Measurements from ENCODE around the gene TXK.
A peak's percentile ranks its signal among the peaks of the same experiment; 100 is the strongest.

Gene TXK

DNA sequence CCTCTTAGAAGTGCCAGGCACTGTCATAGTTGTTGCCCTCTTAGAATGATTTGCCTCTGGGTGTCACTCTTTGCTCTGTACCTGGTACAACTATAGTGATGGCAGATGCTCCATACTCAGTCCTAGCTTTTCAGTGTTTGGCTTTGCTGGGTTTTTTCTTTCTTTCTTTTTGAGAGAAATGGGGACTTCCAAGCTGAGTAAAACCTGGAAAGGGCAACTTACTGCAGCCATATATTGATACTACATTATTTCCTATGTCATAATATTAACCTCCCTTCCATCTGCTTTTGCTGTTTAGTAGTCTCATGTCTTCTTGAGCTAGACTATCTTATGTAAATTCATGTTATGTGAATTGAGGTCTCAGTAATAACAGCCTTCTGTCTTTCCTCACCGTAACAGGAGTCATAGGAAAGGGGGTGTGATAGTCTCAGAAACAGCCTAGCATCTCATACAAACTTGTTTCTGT lies 68.4 kb downstream of the TXK start:
- Mint-ChIP-seq H3K9me3 (peaks cover 4% of the 10 kb centered on the region), H3K27ac (peak overlapping the region; percentile 43), H3K4me3 (no peak overlapping the region), H3K4me1 (peaks cover 19% of the 10 kb centered on the region), H3K36me3 (peaks cover 54% of the 10 kb centered on the region)
- peak; percentile 94 for ATAC-seq
- DNase-seq (ENCODE audit: low spot score in 2 of 2), result no peak

DNA sequence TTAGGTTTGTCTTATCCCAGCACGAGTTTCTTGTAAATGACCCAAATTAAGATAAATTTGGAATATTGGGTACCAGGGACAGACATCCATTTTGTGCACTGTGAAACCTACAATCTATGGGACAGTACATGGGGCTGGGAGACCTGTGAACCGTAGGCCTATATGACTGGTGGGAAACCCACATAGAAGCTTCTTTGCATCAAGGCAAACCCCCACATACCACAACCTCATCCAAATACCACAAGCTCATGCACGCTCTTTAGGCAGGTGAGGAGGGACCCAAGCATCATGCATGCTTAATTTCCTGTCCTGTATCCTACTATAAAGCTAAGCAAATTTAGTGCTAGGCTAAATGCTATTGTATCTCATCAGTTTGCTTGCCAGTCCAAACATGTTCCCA lies 69.7 kb downstream of the TXK start:
- peak; percentile 61 for ATAC-seq
- DNase-seq (ENCODE audit: low spot score in 2 of 2), result no peak
- H3K4me1 Mint-ChIP-seq, result peaks cover 19% of the 10 kb centered on the region
- no peak overlapping the region for H3K27ac Mint-ChIP-seq
- peaks cover 42% of the 10 kb centered on the region for H3K36me3 Mint-ChIP-seq
- no peak overlapping the region for H3K4me3 Mint-ChIP-seq
- peaks cover 6% of the 10 kb centered on the region for H3K9me3 Mint-ChIP-seq

DNA sequence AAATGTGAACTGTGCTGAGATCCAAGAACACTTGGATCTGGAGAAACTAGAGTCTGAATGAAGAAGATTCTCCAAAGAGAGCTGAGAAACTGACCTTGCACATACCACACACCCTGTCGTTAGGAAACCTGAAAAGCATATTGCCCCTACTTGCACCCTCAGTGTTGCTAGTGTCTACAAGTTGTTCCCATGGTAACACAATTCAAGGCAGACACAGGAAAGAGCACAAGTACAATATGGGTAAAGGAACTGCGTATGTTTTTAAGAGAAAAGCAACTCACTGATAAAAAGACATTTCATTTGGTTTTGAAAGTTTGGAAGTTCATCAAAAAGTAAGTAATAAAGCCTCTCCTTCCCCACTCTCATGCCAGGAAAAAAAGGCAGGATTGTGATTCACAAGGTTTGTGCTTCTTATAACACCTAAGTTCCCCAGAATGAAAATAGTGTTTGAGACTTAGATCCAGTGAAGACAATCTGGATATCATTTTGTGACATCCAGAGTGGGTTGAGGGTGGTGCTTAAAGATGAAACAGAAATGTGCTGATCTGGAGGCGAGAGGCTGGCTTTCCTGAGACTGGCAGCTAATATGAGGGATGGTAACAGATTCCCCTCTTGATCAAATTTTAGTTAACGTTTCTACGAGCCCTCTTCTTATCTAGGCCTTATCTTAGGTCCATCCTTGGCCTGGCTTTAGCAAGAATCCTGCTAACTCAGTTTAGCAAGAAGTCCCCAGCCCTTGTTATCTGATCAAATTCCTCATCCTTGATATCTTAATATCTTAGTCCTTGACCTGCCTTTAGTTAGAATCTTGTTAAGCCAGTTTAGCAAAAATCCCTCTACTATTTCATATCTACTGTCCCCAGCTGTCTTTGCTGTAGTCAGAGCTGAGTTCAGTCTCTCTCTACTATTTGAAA lies 75.2 kb downstream of the TXK start:
- Mint-ChIP-seq H3K27ac (no peak overlapping the region), H3K4me1 (peaks cover 6% of the 10 kb centered on the region), H3K36me3 (peaks cover 3% of the 10 kb centered on the region), H3K9me3 (peaks cover 6% of the 10 kb centered on the region), H3K4me3 (no peak overlapping the region)
- no peak for ATAC-seq
- DNase-seq (ENCODE audit: low spot score in 2 of 2), result no peak

DNA sequence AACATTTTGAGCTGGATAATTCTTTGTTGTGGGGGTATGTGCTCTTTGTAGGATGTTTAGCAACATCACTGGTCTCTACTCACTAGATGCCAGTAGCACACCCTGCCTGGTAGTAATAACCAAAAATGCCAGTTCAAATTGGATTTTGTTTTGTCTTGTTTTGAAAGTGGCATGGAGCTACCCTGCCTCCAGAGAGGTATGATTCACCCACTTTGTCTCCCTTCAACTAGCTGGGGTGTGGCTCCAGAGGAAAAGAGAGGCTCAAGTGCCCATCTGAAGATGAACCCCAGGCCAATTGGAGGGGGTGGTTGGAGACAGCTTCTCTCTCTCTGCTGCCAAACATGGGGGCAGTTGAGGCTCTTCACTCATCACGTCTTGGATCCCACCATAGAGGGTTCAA lies 83.0 kb downstream of the TXK start:
- no peak overlapping the region for H3K27ac Mint-ChIP-seq
- no peak overlapping the region for H3K4me3 Mint-ChIP-seq
- H3K4me1 Mint-ChIP-seq, result peaks cover 21% of the 10 kb centered on the region
- peaks cover 7% of the 10 kb centered on the region for H3K36me3 Mint-ChIP-seq
- DNase-seq (ENCODE audit: low spot score in 2 of 2) (no peak), ATAC-seq (no peak)
- no peaks in the 10 kb centered on the region for H3K9me3 Mint-ChIP-seq

DNA sequence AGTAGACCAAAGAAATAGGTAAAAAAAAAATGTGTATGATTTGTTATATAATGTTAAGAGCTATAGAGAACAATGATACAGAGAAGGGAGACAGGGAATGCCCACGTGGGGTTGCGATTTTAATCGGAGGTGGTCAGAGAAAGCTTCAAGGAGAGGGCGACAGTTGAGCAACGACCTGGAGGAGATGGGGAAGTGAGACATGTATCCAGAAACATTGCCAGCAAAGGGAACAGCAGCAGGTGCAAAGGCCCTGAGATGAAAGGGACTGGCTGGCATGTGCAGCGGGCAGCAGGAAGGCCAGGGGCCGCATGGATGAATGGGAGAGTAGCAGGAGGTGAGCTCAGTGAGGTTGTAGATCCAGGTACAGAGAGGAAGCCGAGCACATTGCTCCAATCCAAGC lies 84.6 kb downstream of the TXK start:
- Mint-ChIP-seq H3K4me1 (peaks cover 31% of the 10 kb centered on the region), H3K36me3 (peaks cover 7% of the 10 kb centered on the region), H3K9me3 (no peaks in the 10 kb centered on the region), H3K4me3 (no peak overlapping the region), H3K27ac (no peak overlapping the region)
- ATAC-seq (no peak), DNase-seq (ENCODE audit: low spot score in 2 of 2) (no peak)

DNA sequence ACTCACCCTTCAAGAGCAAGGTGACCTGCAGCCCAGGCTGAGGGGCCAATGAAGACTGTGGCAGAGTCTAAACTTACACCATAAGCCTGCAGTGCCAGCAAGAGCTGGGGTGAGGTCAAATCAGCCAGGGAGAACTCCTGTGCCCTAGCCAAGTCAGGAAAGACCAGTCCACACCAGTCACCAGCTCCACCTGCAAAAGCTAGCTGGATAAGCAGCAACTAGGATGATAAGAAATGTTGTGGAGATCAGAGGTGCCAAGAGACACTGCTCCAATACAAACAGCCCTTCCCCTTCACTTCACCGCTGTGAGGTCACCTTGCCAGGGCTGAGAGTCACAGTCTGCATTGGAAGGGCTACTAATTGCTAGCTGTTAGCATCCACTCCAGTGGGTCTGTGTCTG lies 86.2 kb downstream of the TXK start:
- no peak for DNase-seq (ENCODE audit: low spot score in 2 of 2)
- H3K9me3 Mint-ChIP-seq, result no peaks in the 10 kb centered on the region
- peaks cover 7% of the 10 kb centered on the region for H3K36me3 Mint-ChIP-seq
- H3K4me3 Mint-ChIP-seq, result no peak overlapping the region
- peaks cover 38% of the 10 kb centered on the region for H3K4me1 Mint-ChIP-seq
- H3K27ac Mint-ChIP-seq, result peak overlapping the region; percentile 21
- ATAC-seq, result no peak

DNA sequence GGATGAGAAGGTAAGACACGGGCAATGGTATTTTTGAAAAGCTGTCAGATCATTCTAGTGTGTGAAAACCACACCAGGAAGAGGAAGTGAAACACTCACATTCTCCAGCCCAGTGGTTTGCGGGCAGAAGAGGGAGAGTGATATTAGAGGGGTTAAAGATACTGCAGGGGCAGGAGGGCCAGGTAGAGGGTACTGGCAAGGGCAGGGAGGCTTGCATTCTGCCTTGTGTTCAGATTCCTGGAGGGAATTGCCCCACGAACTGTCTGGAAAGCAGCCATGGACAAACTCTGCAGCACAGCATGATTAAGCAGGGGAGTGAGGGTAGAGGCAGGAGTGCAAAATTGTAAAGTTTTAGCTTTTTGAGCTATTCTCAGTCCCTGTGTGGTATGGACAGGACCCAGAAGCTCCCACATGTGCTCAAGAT lies 86.6 kb downstream of the TXK start:
- peak overlapping the region; percentile 21 for H3K27ac Mint-ChIP-seq
- peak; percentile 96 for ATAC-seq
- H3K9me3 Mint-ChIP-seq, result no peaks in the 10 kb centered on the region
- peak overlapping the region; percentile 15 for H3K4me3 Mint-ChIP-seq
- H3K36me3 Mint-ChIP-seq, result peaks cover 7% of the 10 kb centered on the region
- DNase-seq (ENCODE audit: low spot score in 2 of 2), result peak; percentile 53 to 86
- H3K4me1 Mint-ChIP-seq, result peaks cover 43% of the 10 kb centered on the region

DNA sequence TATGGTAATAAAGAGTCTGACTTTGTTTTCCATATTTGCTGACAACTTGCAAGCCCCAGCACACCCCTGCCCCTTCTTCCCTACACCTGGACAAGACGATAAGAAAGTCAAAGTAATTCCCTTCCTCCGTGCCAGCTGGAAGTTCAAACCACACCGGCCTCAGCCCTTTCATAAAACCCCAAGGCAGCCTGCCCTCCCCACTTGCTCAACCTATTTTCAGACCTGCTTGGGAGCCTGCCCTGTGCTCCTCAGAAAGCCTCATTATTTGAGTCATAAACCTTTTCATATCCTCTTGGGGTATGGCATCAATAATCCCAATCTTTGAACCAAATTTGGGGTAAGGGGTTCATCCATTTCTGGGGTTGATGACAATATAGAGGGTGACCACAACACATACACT lies 88.0 kb downstream of the TXK start:
- Mint-ChIP-seq H3K4me1 (peaks cover 50% of the 10 kb centered on the region), H3K4me3 (peak overlapping the region; percentile 15), H3K27ac (no peak overlapping the region), H3K36me3 (peaks cover 7% of the 10 kb centered on the region), H3K9me3 (no peaks in the 10 kb centered on the region)
- peak; percentile 23 for ATAC-seq
- DNase-seq (ENCODE audit: low spot score in 2 of 2), result no peak

DNA sequence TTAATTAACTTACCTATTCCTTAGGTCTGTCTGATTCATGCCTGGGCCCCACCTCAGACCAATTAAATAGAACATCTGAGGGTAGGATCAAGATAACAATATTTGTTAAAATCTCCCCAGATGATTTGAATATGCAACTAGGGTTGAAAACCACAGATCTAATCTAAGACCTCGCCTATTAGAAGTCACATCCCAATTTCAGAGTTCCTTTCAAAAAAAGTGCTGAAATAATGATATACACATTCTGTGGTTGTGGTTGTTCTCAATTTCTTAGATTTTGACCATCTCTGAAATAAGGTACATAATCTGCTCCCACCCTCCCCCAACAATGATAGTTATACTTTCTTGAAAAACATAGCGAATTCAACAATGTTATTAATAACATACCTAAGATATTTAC lies 89.8 kb downstream of the TXK start:
- H3K4me3 Mint-ChIP-seq, result no peak overlapping the region
- ATAC-seq, result no peak
- DNase-seq (ENCODE audit: low spot score in 2 of 2), result no peak
- H3K4me1 Mint-ChIP-seq, result peaks cover 50% of the 10 kb centered on the region
- H3K27ac Mint-ChIP-seq, result no peak overlapping the region
- peaks cover 7% of the 10 kb centered on the region for H3K36me3 Mint-ChIP-seq
- no peaks in the 10 kb centered on the region for H3K9me3 Mint-ChIP-seq

DNA sequence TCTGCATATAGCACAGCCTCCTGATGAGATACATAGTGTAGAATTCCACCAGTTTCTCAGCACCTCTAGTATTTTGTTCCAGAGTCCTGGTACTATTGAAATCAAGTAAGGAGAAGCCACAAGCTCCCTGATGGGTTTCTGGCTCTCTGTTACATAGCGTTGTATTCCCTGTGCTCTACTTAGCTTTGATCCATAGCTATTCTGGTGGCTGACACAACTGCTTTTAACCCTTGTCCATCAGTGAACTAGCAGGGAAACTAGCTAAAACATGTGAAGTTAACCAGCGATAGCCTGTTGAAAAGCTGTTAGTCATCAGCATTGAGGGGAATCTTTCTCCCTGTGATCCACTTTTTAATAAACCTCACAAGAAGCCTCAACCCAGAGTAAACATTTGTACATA lies 90.5 kb downstream of the TXK start:
- H3K27ac Mint-ChIP-seq, result no peak overlapping the region
- DNase-seq (ENCODE audit: low spot score in 2 of 2) (no peak), ATAC-seq (no peak)
- H3K36me3 Mint-ChIP-seq, result peaks cover 7% of the 10 kb centered on the region
- peaks cover 50% of the 10 kb centered on the region for H3K4me1 Mint-ChIP-seq
- no peak overlapping the region for H3K4me3 Mint-ChIP-seq
- H3K9me3 Mint-ChIP-seq, result no peaks in the 10 kb centered on the region

DNA sequence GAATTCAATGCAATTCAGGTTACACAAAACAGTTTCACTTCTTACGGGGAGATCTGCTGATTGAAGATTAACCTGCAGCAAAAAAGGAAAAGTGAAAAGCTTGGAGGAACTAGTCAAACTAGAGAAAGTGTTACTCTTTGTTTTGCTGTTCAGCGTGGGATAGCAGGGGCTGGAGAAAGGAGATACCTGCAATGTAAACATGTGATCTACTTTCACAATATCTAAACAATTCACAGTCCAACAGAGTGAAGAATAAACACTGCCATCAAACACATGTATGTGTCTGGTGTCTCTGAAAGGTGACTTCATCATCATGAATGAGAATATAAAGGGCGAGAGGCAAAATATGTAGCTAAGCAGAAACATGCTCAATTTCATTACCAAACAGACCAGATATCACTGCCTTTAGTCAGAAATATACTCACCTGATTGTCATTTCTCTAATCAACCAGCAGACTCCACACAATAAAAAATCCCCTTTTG lies 91.0 kb downstream of the TXK start:
- H3K4me1 Mint-ChIP-seq, result peaks cover 48% of the 10 kb centered on the region
- DNase-seq (ENCODE audit: low spot score in 2 of 2), result no peak
- no peak overlapping the region for H3K27ac Mint-ChIP-seq
- no peaks in the 10 kb centered on the region for H3K9me3 Mint-ChIP-seq
- ATAC-seq, result no peak
- no peak overlapping the region for H3K4me3 Mint-ChIP-seq
- peaks cover 7% of the 10 kb centered on the region for H3K36me3 Mint-ChIP-seq

DNA sequence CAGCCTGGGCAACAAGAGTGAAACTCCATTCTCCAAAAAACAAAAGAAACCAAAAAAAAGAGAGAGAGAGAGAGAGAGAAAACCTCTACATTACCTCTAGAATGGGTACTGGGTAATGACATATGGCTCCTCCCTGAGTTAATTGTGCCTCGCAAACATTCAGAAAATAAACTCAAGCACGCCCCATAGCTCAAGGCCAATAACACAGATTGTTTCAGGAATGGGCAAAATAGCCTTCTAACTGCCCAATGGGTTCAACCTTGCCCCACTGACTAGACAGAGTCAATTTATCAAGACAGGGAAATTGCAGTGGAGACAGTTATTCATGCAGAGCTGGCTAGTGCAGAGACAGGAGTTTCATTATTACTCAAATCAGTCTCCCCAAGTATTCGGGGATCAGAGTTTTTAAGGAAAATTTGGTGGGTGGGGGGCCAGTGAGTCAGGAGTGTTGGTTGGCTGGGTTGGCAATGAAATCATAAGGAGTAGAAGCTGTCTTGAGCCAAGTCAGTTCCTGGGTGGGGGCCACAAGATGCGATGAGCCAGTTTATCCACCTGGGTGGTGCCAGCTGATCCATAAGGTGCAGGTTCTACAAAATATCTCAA lies 92.4 kb downstream of the TXK start:
- Mint-ChIP-seq H3K36me3 (peaks cover 2% of the 10 kb centered on the region), H3K4me3 (no peak overlapping the region), H3K9me3 (no peaks in the 10 kb centered on the region), H3K4me1 (peaks cover 36% of the 10 kb centered on the region), H3K27ac (no peak overlapping the region)
- DNase-seq (ENCODE audit: low spot score in 2 of 2) (no peak), ATAC-seq (no peak)

DNA sequence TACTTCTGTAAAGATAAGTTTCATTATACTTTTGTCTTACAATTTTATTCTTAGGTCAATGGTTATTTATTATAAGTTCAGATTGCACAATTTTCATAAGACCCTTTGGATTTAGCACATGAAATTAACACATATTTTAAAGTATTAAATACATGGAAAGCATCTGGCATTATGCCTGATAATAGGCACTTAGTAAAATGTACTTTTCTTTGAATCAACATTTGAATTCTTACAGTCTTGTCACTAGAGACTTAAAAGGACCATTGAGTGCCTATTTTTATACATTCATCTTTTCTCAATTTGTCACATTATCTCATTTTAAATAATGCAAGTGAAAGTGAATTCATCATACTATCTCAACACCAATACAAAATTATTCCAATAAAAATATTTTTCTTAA lies 94.5 kb downstream of the TXK start:
- Mint-ChIP-seq H3K9me3 (no peaks in the 10 kb centered on the region), H3K27ac (no peak overlapping the region), H3K4me1 (peaks cover 34% of the 10 kb centered on the region), H3K4me3 (no peak overlapping the region), H3K36me3 (peaks cover 6% of the 10 kb centered on the region)
- no peak for DNase-seq (ENCODE audit: low spot score in 2 of 2)
- no peak for ATAC-seq

DNA sequence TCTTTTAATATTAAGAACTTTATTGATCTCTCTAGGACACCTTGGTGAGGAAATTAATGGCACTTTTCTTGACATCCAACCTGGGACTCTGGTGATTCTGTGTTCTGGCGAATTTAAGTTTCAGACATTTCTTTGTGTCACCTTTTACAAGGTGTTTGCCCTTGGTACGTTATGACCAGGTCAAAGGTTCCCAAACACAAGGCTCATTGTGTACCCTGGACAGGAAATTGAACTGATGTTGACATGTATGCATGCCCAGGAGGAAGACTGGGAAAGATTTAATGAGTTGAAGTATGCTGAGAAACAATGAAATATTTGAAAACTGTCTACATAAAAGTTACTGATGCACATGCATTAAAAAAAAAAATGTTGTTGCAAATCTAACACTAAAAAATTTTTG lies 95.4 kb downstream of the TXK start:
- H3K4me3 Mint-ChIP-seq, result no peak overlapping the region
- ATAC-seq (no peak), DNase-seq (ENCODE audit: low spot score in 2 of 2) (no peak)
- H3K4me1 Mint-ChIP-seq, result peaks cover 39% of the 10 kb centered on the region
- H3K36me3 Mint-ChIP-seq, result peaks cover 6% of the 10 kb centered on the region
- no peak overlapping the region for H3K27ac Mint-ChIP-seq
- H3K9me3 Mint-ChIP-seq, result no peaks in the 10 kb centered on the region

DNA sequence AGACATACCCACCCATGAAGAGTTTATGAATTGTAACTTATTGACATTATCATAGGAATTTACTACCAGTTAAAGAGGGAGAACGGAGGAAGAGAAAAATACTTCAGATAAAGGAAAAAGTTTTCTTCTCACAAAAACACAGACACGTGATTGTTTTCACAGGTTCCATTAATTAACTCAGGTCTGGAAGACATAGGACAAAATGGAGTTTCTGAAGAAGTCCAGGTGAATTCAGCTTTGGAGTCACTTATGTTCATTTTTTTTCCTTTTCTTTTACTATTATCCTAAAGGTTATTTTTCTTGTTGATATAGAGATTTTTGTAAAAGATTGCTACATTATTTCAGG lies 97.0 kb downstream of the TXK start:
- Mint-ChIP-seq H3K4me1 (peaks cover 29% of the 10 kb centered on the region), H3K27ac (no peak overlapping the region), H3K4me3 (no peak overlapping the region), H3K36me3 (peaks cover 6% of the 10 kb centered on the region), H3K9me3 (no peaks in the 10 kb centered on the region)
- ATAC-seq, result no peak
- no peak for DNase-seq (ENCODE audit: low spot score in 2 of 2)

DNA sequence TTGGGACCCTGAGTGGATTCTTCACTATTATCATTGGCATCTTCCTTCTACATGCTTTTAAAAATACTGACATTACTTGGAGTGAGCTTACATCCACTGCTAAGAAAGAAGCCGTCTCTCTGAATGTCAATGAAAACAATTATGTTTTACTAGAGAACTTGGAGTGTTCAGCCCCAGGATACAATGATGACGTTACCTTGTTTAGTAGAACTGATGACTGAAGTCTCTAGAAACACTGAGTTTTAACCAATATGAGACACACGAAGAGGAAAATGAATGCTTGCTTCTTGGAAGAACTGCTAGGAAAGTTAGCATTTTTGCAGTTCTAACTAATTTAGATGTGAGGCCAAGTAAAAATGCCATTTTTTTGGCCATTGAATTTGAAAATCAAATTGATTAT lies 98.1 kb downstream of the TXK start:
- H3K9me3 Mint-ChIP-seq, result no peaks in the 10 kb centered on the region
- peak; percentile 59 for ATAC-seq
- H3K4me3 Mint-ChIP-seq, result peak overlapping the region; percentile 12
- peaks cover 6% of the 10 kb centered on the region for H3K36me3 Mint-ChIP-seq
- H3K27ac Mint-ChIP-seq, result peak overlapping the region; percentile 3
- no peak for DNase-seq (ENCODE audit: low spot score in 2 of 2)
- peaks cover 21% of the 10 kb centered on the region for H3K4me1 Mint-ChIP-seq
